GM19035 (cell line): Measurements from ENCODE around the gene SEZ6L2.

ENCODE experiments used
- ATAC-seq: cut with Tn5 transposase; IDR thresholded peaks from one replicate; pipeline ENCODE4 v1.9.1; 2021; ENCODE audit not compliant: unreplicated experiment

The SEZ6L2 gene

DNA sequence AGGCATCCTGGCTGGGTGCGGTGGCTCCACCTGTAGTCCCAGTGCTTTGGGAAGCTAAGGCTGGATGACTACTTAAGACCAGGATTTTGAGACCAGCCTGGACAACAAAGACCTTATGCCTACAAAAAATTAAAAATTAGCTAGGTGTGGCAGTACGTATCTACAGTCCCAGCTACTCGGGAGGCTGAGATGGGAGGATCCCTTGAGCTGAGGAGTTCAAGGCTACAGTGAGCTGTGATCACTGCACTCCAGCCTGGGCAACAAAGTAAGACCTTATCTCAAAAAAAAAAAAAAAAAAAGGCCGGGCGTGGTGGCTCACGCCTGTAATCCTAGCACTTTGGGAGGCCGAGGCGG is 73.0 kb downstream of the SEZ6L2 start:
- ATAC-seq, result no peak

DNA sequence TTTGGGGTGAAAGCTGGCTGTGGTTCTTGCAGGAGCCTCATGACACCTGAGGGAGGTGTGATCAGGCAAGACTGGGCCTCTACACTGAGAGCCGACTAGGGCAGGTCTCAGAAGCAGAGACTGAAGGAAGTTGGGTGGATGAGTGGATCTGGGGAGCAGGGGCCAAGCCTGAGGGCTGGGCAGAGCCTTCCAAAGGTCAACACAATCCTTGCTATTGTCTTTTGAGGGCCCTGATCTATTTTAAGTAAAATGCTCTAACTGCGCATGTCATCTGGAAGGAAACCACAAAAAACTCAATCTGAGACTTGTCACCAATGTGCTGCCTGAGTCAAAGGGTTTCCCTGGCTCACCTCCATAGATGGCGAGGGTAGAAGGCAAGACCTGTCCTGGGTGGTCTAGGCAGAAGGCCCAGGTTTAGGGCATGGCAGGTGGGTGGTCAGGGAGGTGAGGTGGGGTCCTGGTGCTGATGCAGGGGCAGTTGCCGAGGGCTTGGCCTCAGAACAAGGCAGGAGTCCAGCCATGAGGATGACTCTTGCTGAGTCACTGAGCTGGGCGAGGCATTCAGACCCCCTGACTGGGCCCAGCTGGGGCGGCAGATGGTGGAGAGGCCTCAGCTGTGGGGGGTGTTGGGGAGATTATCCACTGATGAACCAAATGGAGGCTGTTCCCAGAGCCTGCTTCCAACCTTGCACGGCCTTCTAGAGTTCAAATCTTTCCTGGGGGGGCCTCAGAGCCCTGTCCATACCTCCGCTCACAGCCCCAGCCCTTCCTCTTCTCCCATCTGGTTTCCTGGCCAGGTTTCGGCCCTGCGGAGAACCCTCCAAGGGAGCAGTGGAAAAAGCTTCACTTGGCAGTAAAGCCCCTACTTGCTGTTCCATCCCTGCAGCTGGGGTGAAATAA is 74.0 kb downstream of the SEZ6L2 start:
- ATAC-seq, result no peak

DNA sequence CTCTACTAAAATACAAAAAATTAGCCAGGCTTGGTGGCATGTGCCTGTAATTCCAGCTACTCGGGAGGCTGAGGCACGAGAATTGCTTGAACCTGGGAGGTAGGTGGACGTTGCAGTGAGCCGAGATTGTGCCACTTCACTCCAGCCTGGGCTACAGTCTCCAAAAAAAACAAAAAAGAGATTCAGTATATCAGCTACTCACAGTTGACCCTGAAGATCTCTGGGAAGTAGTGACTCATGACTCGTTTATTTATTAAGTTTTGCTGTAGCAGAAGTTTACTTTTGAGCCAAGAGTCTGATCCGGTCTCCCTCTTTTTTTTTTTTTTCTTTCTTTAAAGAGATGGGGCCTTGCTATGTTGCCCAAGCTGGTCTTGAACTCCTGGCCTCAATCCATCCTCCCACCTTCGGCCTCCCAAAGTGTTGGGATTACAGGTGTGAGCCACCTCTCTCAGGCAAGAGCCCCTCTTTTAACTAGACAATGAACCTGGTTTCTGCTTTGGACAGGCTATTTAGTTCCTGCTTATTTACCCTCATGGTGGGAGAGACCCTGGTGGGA is 74.7 kb downstream of the SEZ6L2 start:
- no peak for ATAC-seq

DNA sequence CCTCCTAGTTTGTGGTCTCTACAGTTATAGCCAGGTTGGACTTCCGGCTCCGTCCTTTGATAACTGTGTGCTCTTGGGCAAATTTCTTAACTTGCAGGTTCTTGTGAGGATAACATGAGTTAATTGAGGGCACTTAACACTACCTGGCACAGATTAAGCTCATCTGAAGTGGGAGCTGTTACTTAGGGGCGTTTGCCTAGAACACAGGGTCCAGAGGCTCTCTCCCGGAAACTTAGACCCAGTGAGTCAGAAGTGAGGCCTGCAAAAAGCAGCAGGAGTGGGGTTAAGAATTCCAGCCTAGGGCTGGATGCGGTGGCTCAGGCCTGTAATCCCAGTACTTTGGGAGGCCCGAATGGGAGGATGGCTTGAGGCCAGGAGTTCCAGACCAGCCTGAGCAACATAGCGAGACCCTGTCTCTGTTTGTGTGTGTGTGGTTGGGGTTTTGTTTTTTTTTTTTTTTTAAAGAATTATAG is 77.7 kb downstream of the SEZ6L2 start:
- no peak for ATAC-seq
